PC-3 (cell line): Measurements from ENCODE around the gene FRA10AC1. TPM values are rescaled to one million over a fixed set of nuclear protein-coding genes. Genes with fewer than 3 reads are reported as not detected.

Experiments
- ATAC-seq: fragments of 200-7000 bp; cut with Tn5 transposase; 2 replicates; pipeline ENCODE4 v1.9.1; 2020; ENCODE audit warnings: mild to moderate bottlenecking, moderate library complexity
- BruUV-seq: library from RNA; stranded (reverse); fragments of 400-500 nt; replicated peaks from 2 replicates; lab custom pipeline; 2021; lab: Mats Ljungman, UMichigan
- CTCF ChIA-PET: fragments of 300-600 bp; sonication (Branson Sonifier 250); formaldehyde crosslinking; loops from one replicate; lab custom pipeline; 2022; ENCODE audit warnings: antibody characterized with exemption; lab: Charles Lee
- POLR2A ChIA-PET: fragments of 300-600 bp; sonication (Branson Sonifier 250); formaldehyde crosslinking; loops from one replicate; lab custom pipeline; 2022; ENCODE audit warnings: antibody characterized with exemption; ENCODE audit not compliant: unreplicated experiment; lab: Charles Lee
- DNase-seq: peaks from one replicate; pipeline ENCODE4 v3.0.0-alpha.2; 2015
- H2AFZ ChIP-seq: fragments of 300-600 bp; sonication (generic); 2 replicates; pipeline ENCODE4 v1.6.0; 2016; ENCODE audit warnings: antibody characterized with exemption, low read length
- H3F3A ChIP-seq: fragments of 300-600 bp; sonication (generic); one replicate; pipeline ENCODE4 v1.6.0; 2017; ENCODE audit warnings: antibody characterized with exemption, low read length, control low read depth, mild to moderate bottlenecking; ENCODE audit not compliant: unreplicated experiment
- H3K27ac ChIP-seq: fragments of 300-600 bp; sonication (generic); 2 replicates; pipeline ENCODE4 v1.5.1; 2016; ENCODE audit warnings: mild to moderate bottlenecking, low read length
- H3K27me3 ChIP-seq: fragments of 300-600 bp; sonication (generic); 2 replicates; pipeline ENCODE4 v1.6.1; 2016; ENCODE audit warnings: low read length, mixed read lengths
- H3K36me3 ChIP-seq: fragments of 300-600 bp; sonication (generic); 2 replicates; pipeline ENCODE4 v1.6.1; 2016; ENCODE audit warnings: low read depth, mixed run types, low read length, mixed read lengths
- H3K4me1 ChIP-seq: fragments of 300-600 bp; sonication (generic); 2 replicates; pipeline ENCODE4 v1.5.1; 2016; ENCODE audit warnings: low read length; ENCODE audit not compliant: insufficient read depth
- H3K4me2 ChIP-seq: fragments of 300-600 bp; sonication (generic); 2 replicates; pipeline ENCODE4 v1.6.0; 2016; ENCODE audit warnings: low read length
- H3K4me3 ChIP-seq: fragments of 300-600 bp; sonication (generic); 2 replicates; pipeline ENCODE4 v1.5.1; 2016; ENCODE audit warnings: mild to moderate bottlenecking, low read length, mixed read lengths
- H3K79me2 ChIP-seq: fragments of 300-600 bp; sonication (generic); 2 replicates; pipeline ENCODE4 v1.6.1; 2017; ENCODE audit warnings: low read length, mixed read lengths
- H3K9ac ChIP-seq: fragments of 300-600 bp; sonication (generic); 2 replicates; pipeline ENCODE4 v1.6.0; 2016; ENCODE audit warnings: mild to moderate bottlenecking, low read length
- H3K9me2 ChIP-seq: fragments of 300-600 bp; sonication (generic); replicated peaks from 2 replicates; pipeline ENCODE4 v1.6.1; 2016; ENCODE audit warnings: mixed run types, low read length, mixed read lengths
- H3K9me3 ChIP-seq: fragments of 300-600 bp; sonication (generic); 2 replicates; pipeline ENCODE4 v1.6.1; 2016; ENCODE audit warnings: low read length, mixed read lengths
- H4K20me1 ChIP-seq: fragments of 300-600 bp; sonication (generic); 2 replicates; pipeline ENCODE4 v1.6.1; 2016; ENCODE audit warnings: low read length, mixed read lengths
- EZH2 ChIP-seq: fragments of 300-600 bp; sonication (generic); IDR thresholded peaks from one replicate; pipeline ENCODE4 v1.6.1; 2017; ENCODE audit warnings: antibody characterized with exemption, mild to moderate bottlenecking, low read length; ENCODE audit not compliant: unreplicated experiment
- EZH2phosphoT487 ChIP-seq: fragments of 300-600 bp; sonication (generic); IDR thresholded peaks from 2 replicates; pipeline ENCODE4 v1.6.1; 2018; ENCODE audit warnings: mild to moderate bottlenecking, antibody characterized with exemption, low read length, borderline replicate concordance
- intact Hi-C: fragments of 100-400 bp; cut with micrococcal nuclease; formaldehyde crosslinking; loops from 2 replicates; pipeline ENCODE4 v1.9.0; 2023
- total RNA-seq: library from RNA; depleted of rRNA; stranded (reverse); fragments of >200 nt; gene quantifications from 2 replicates; pipeline ENCODE4 v1.2.3, GENCODE V29; 2014
- TF ChIP-seq, protein P1 (sequence below): fragments of 300-600 bp; sonication (generic); conservative IDR thresholded peaks from 2 replicates; pipeline ENCODE4 v1.5.1; 2017; ENCODE audit warnings: antibody characterized with exemption, low read depth, mild to moderate bottlenecking, low read length

FRA10AC1 gene
- total RNA-seq, 1 experiment from 2014 or later, result 3.8 TPM

DNA sequence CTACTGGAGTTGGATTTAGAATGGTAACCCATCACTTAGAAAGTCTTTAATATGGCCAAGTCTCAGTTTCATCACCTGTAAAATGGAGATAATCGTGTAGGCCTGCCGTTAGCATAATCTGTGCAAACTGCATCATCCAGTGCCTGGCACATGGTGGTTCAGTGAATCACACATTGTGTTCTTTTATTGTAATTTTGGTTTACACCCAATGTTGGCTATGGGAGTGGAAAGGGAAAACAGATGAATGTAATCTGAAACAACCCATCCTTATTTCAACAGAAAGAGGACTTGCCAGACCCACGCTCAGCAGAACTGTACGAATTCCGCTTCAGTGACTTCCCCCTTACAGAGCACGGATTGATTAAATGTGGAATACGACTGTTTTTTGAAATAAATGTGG, 62.6 kb downstream of the FRA10AC1 start:
- intact Hi-C loops, result no loop called here
- Histone ChIP-seq H3K27ac (no peak overlapping the region), H2AFZ (no peak overlapping the region), H3K9ac (no peak overlapping the region), H3K27me3 (no peaks in the 10 kb centered on the region), H3K36me3 (no peaks in the 10 kb centered on the region), H3K79me2 (no peaks in the 10 kb centered on the region), H3K9me3 (no peaks in the 10 kb centered on the region), H3F3A (no peaks in the 10 kb centered on the region), H3K4me3 (no peak overlapping the region), H3K4me1 (no peaks in the 10 kb centered on the region), H4K20me1 (no peaks in the 10 kb centered on the region), H3K4me2 (no peak overlapping the region), H3K9me2 (no peaks in the 10 kb centered on the region)
- POLR2A ChIA-PET, result no interaction called here
- DNase-seq (no peak), ATAC-seq (no peak)
- CTCF ChIA-PET, result no interaction called here
- TF ChIP-seq EZH2phosphoT487 (no peak), EZH2 (no peak)
- TF ChIP-seq, protein P1, sequence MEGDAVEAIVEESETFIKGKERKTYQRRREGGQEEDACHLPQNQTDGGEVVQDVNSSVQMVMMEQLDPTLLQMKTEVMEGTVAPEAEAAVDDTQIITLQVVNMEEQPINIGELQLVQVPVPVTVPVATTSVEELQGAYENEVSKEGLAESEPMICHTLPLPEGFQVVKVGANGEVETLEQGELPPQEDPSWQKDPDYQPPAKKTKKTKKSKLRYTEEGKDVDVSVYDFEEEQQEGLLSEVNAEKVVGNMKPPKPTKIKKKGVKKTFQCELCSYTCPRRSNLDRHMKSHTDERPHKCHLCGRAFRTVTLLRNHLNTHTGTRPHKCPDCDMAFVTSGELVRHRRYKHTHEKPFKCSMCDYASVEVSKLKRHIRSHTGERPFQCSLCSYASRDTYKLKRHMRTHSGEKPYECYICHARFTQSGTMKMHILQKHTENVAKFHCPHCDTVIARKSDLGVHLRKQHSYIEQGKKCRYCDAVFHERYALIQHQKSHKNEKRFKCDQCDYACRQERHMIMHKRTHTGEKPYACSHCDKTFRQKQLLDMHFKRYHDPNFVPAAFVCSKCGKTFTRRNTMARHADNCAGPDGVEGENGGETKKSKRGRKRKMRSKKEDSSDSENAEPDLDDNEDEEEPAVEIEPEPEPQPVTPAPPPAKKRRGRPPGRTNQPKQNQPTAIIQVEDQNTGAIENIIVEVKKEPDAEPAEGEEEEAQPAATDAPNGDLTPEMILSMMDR, result no peak
- no TSS peak for BruUV-seq

DNA sequence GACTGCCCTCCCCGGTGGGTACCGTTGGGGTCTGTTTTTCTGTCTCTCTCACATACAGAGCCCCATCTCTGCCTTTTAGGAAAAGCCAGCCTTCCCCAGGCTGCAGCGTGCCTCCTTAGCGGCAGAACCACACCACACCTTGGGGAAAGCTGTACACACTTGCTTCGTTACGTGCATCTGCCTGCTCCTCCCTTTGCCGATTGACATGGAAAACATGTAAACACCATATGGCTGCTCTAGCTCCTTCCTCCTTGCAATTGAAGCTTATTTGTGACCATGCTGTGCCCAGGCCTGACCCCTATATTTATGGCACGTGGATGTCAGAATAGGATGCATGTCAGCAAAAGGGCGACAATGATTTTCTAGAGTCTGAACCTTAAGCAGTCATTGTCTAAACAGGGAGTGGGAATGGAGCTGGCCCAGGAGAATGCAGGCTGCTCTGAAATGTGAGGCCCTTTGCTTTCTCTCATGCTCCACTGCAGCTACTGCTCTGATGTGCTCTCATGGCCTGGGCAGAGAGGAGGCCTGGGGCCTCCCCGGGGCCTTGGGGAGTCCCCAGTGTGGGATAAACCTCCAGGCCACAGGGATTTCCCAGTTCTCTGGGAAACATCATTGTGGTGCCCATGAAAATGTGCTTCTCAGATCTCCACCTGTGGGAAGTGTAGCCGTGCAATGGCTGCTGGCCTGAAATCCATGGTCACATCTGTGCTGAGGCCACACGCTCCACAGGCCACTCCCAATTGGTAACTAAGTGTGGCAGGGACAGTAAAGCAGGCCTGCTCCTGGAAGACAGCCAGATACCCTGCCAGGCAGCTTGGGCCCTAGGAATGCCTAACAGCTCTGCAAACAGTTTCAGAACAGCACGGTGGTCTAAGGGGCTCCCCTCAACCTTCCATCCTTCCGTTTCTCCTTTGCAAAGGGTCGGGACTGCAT, 71.5 kb downstream of the FRA10AC1 start:
- no peaks in the 10 kb centered on the region for H3K36me3 ChIP-seq
- no peaks in the 10 kb centered on the region for H3K4me1 ChIP-seq
- H3K4me2 ChIP-seq, result no peak overlapping the region
- no peaks in the 10 kb centered on the region for H3K27me3 ChIP-seq
- H3K79me2 ChIP-seq, result no peaks in the 10 kb centered on the region
- intact Hi-C loops, result no loop called here
- no peak overlapping the region for H3K27ac ChIP-seq
- no peaks in the 10 kb centered on the region for H3F3A ChIP-seq
- no TSS peak for BruUV-seq
- H3K9me3 ChIP-seq, result no peaks in the 10 kb centered on the region
- no peaks in the 10 kb centered on the region for H4K20me1 ChIP-seq
- DNase-seq, result no peak
- TF ChIP-seq, protein P1, result no peak
- H3K9me2 ChIP-seq, result no peaks in the 10 kb centered on the region
- POLR2A ChIA-PET, result no interaction called here
- no peak overlapping the region for H2AFZ ChIP-seq
- CTCF ChIA-PET, result no interaction called here
- no peak overlapping the region for H3K9ac ChIP-seq
- no peak for ATAC-seq
- H3K4me3 ChIP-seq, result no peak overlapping the region

DNA sequence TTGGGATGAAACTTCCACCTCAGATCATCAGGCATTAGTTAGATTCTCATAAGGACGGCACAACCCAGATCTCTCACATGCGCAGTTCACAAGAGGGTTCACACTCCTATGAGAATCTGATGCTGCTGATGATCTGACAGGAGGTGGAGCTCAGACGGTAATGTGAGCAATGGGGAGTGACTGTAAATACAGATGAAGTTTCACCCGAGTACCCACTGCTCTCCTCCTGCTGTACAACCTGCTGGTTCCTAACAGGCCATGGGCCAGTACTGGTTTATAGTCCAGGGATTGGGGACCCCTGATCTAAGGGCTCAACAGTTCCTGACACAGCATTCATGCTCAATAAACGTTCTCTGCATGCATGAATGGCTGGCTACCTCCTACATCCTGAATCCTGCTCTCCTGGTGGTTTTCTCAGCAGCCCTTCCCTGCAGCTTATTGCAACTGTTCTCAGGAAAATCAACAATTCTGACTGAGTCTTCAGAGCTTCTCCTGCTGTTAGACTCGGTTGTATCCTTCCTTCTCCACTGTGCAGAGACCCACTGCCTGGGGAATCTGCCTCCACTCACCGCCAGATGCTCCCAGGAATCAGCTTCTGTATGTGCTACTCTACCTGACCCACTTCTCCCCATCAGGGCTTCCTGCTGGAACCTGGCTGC, 72.6 kb downstream of the FRA10AC1 start:
- H3K4me2 ChIP-seq, result no peak overlapping the region
- H3K36me3 ChIP-seq, result no peaks in the 10 kb centered on the region
- TF ChIP-seq EZH2, result no peak
- TF ChIP-seq, protein P1, result no peak
- H3K79me2 ChIP-seq, result no peaks in the 10 kb centered on the region
- H2AFZ ChIP-seq, result no peak overlapping the region
- no peaks in the 10 kb centered on the region for H3K27me3 ChIP-seq
- H3F3A ChIP-seq, result no peaks in the 10 kb centered on the region
- no peaks in the 10 kb centered on the region for H3K4me1 ChIP-seq
- no peak overlapping the region for H3K27ac ChIP-seq
- H3K4me3 ChIP-seq, result no peak overlapping the region
- H3K9me2 ChIP-seq, result no peaks in the 10 kb centered on the region
- H3K9ac ChIP-seq, result no peak overlapping the region
- CTCF ChIA-PET, result no interaction called here
- BruUV-seq, result no TSS peak
- DNase-seq (no peak), ATAC-seq (no peak)
- H3K9me3 ChIP-seq, result no peaks in the 10 kb centered on the region
- intact Hi-C loops, result no loop called here
- POLR2A ChIA-PET, result no interaction called here
- no peaks in the 10 kb centered on the region for H4K20me1 ChIP-seq
